OCI-LY3 (cell line): ENCODE data around the gene ATP8A2.

ENCODE experiments used
- H2AFZ ChIP-seq: fragments of 200-600, 300-600 bp; shearing (Covaris generic); 2 replicates; pipeline ENCODE4 v1.6.0; 2014; ENCODE audit warnings: antibody characterized with exemption, low read depth, low read length
- H3K27ac ChIP-seq: fragments of 200-600, 300-600 bp; sonication (generic); 2 replicates; pipeline ENCODE4 v1.5.1; 2014; ENCODE audit warnings: mild to moderate bottlenecking, low read length, moderate library complexity, mixed read lengths
- H3K27me3 ChIP-seq: fragments of 200-600, 300-600 bp; sonication (generic); 2 replicates; pipeline ENCODE4 v1.6.1; 2014; ENCODE audit warnings: low read depth, low read length, mixed read lengths
- H3K36me3 ChIP-seq: fragments of 200-600, 300-600 bp; sonication (generic); replicated peaks from 2 replicates; pipeline ENCODE3; 2014; ENCODE audit warnings: low read depth, low read length, mixed read lengths
- H3K4me1 ChIP-seq: fragments of 300-600, 200-600 bp; sonication (generic); 2 replicates; pipeline ENCODE4 v1.6.1; 2014; ENCODE audit warnings: low read length, mixed read lengths
- H3K4me2 ChIP-seq: fragments of 200-600, 300-600 bp; sonication (generic); 2 replicates; pipeline ENCODE4 v1.6.1; 2014; ENCODE audit warnings: low read length, mixed read lengths
- H3K4me3 ChIP-seq: fragments of 300-600, 200-600 bp; sonication (generic); 2 replicates; pipeline ENCODE4 v1.5.1; 2014; ENCODE audit warnings: antibody characterized with exemption, mild to moderate bottlenecking, low read length, moderate library complexity
- H3K79me2 ChIP-seq: fragments of 300-600, 200-600 bp; shearing (Covaris generic); 2 replicates; pipeline ENCODE4 v1.6.1; 2014; ENCODE audit warnings: mild to moderate bottlenecking, low read length, mixed read lengths
- H3K9ac ChIP-seq: fragments of 300-600, 200-600 bp; shearing (Covaris generic); 2 replicates; pipeline ENCODE4 v1.6.0; 2014; ENCODE audit warnings: mild to moderate bottlenecking, low read length, moderate library complexity
- H3K9me3 ChIP-seq: fragments of 200-600, 300-600 bp; shearing (Covaris generic); 2 replicates; pipeline ENCODE4 v1.6.1; 2014; ENCODE audit warnings: low read length, mixed read lengths; ENCODE audit not compliant: insufficient read depth
- H4K20me1 ChIP-seq: fragments of 200-600, 300-600 bp; sonication (generic); 2 replicates; pipeline ENCODE4 v1.6.1; 2016; ENCODE audit warnings: low read length, mixed read lengths; ENCODE audit not compliant: insufficient read depth
- EZH2phosphoT487 ChIP-seq: fragments of 200-600 bp; shearing (Covaris generic); IDR thresholded peaks from 2 replicates; pipeline ENCODE4 v1.6.1; 2018; ENCODE audit warnings: antibody characterized with exemption, mixed run types, low read depth
- TF ChIP-seq, protein P1 (sequence below): fragments of 200-600, 300-600 bp; sonication (generic); IDR thresholded peaks from 2 replicates; pipeline ENCODE4 v1.5.1; 2014; ENCODE audit warnings: antibody characterized with exemption, low read length, low read depth

The ATP8A2 gene

DNA sequence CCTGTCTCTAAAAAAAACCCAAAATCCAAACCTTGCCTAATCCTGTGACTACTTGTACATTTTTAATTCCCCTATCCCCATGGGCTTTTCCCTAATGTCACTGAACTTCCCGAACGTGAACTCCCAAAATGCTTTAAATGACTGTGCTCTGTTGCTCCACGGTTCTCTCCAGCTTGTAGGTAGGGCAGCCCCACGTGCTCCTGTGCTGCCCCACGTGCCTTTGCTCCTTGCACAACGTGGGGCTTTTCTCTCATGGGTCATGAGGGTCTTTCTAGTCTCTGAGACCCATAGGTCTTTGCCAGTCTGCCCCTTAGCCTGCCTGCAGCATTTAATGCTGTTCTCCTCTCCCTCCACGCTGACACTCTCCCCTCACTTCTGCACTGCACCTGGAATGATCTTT lies 558.0 kb downstream of the ATP8A2 start:
- no peak overlapping the region for H3K9ac ChIP-seq
- H3K79me2 ChIP-seq = no peaks in the 10 kb centered on the region
- no peaks in the 10 kb centered on the region for H3K36me3 ChIP-seq
- H4K20me1 ChIP-seq = no peaks in the 10 kb centered on the region
- H3K27me3 ChIP-seq = no peaks in the 10 kb centered on the region
- H3K9me3 ChIP-seq = no peaks in the 10 kb centered on the region
- no peak overlapping the region for H3K27ac ChIP-seq
- H2AFZ ChIP-seq = no peak overlapping the region
- H3K4me1 ChIP-seq = no peaks in the 10 kb centered on the region
- H3K4me2 ChIP-seq = no peak overlapping the region
- TF ChIP-seq EZH2phosphoT487 = no peak
- TF ChIP-seq, protein P1, sequence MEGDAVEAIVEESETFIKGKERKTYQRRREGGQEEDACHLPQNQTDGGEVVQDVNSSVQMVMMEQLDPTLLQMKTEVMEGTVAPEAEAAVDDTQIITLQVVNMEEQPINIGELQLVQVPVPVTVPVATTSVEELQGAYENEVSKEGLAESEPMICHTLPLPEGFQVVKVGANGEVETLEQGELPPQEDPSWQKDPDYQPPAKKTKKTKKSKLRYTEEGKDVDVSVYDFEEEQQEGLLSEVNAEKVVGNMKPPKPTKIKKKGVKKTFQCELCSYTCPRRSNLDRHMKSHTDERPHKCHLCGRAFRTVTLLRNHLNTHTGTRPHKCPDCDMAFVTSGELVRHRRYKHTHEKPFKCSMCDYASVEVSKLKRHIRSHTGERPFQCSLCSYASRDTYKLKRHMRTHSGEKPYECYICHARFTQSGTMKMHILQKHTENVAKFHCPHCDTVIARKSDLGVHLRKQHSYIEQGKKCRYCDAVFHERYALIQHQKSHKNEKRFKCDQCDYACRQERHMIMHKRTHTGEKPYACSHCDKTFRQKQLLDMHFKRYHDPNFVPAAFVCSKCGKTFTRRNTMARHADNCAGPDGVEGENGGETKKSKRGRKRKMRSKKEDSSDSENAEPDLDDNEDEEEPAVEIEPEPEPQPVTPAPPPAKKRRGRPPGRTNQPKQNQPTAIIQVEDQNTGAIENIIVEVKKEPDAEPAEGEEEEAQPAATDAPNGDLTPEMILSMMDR = no peak
- no peak overlapping the region for H3K4me3 ChIP-seq

DNA sequence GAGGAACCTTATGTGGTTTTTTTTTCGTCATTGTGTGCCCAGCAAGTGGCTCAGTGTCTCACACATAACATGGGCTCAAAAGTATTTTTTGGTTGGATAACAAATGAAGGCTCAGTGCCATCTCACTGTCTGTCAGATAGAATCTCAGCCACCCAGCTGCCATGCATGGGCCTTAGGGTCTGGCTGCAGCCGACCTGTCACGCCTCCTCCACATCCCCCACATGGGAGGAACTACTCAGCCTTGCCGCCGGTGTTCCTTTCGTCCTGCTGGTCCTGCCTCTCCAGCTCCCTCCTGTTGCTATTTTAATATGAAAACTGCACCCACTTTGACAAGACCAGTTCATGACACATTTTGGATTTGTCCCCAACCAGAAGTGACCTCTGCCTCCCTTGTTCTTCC lies 558.9 kb downstream of the ATP8A2 start:
- no peak overlapping the region for H3K4me3 ChIP-seq
- H3K4me1 ChIP-seq = no peaks in the 10 kb centered on the region
- H3K4me2 ChIP-seq = no peak overlapping the region
- no peak for TF ChIP-seq EZH2phosphoT487
- TF ChIP-seq, protein P1 = no peak
- no peaks in the 10 kb centered on the region for H3K27me3 ChIP-seq
- no peak overlapping the region for H2AFZ ChIP-seq
- H4K20me1 ChIP-seq = no peaks in the 10 kb centered on the region
- H3K9me3 ChIP-seq = no peaks in the 10 kb centered on the region
- H3K9ac ChIP-seq = no peak overlapping the region
- no peaks in the 10 kb centered on the region for H3K36me3 ChIP-seq
- no peaks in the 10 kb centered on the region for H3K79me2 ChIP-seq
- H3K27ac ChIP-seq = no peak overlapping the region

DNA sequence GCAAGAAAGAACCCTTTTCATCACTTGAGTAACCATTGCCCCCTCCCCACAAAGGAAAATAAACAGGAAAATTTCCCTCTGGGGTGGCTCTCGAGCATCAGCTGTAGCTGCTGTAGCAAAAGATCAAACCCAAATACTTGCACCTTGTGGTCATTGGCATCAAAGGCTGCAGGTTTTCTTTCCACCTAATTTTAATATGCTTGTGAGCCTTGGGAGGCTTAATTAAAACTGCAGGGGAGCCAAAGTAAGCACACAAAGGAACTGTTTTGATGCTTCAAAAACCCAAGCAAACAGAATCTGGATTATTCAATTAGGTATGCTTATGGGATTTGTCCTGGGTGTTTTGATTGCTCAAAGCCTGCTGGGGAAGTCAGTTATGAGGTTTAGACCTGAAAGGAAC lies 560.6 kb downstream of the ATP8A2 start:
- Histone ChIP-seq H3K4me1 (no peaks in the 10 kb centered on the region), H2AFZ (no peak overlapping the region), H3K27ac (no peak overlapping the region), H3K36me3 (no peaks in the 10 kb centered on the region), H3K4me2 (no peak overlapping the region), H4K20me1 (no peaks in the 10 kb centered on the region), H3K9me3 (no peaks in the 10 kb centered on the region), H3K4me3 (no peak overlapping the region), H3K79me2 (no peaks in the 10 kb centered on the region), H3K27me3 (no peaks in the 10 kb centered on the region), H3K9ac (no peak overlapping the region)
- TF ChIP-seq, protein P1 = no peak
- TF ChIP-seq EZH2phosphoT487 = no peak

DNA sequence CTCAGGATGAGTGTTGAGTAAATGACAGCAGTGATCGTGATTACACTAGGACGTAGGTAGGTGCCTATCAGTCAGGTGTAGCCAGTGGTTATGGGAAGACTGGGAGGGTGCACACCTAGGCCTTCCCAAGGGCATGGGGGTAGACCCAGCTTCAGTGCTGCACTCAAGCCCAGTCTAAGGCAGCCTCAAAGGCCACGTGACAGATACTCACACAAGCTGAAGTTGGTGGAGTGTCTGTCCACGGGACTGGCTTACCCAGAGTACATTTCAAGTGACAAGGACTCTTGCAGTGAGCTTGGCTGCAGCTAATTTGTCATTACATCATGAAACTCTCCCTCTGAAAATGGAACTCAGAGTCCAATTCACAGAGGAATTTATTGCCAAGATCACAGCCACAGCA lies 561.7 kb downstream of the ATP8A2 start:
- Histone ChIP-seq H3K27me3 (no peaks in the 10 kb centered on the region), H3K4me2 (no peak overlapping the region), H3K4me3 (no peak overlapping the region), H3K36me3 (no peaks in the 10 kb centered on the region), H4K20me1 (no peaks in the 10 kb centered on the region), H3K9ac (no peak overlapping the region), H3K79me2 (no peaks in the 10 kb centered on the region), H2AFZ (no peak overlapping the region), H3K9me3 (no peaks in the 10 kb centered on the region), H3K27ac (no peak overlapping the region), H3K4me1 (no peaks in the 10 kb centered on the region)
- TF ChIP-seq, protein P1 = no peak
- no peak for TF ChIP-seq EZH2phosphoT487
